Measurements from ENCODE around the gene RNF149.

RNF149 gene

DNA sequence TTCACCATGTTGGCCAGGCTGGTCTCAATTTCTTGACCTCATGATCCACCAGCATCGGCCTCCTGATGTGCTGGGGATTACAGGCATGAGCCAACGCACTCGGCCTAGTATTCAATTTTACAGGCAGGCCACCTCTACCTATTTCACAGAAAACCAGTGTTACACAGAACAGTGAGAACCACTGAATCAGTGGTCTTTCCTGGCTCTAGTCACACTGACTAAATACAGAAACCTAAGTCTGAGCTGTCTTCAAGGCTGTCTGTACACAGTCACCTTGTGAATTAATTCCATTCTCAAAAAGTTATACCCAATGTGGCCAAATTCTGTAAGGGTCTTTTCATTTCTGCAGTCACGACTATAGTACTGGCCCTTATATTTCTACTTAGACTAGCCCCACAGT is 3.5 kb downstream of the RNF149 start:
- TF ChIP-seq, protein P1, sequence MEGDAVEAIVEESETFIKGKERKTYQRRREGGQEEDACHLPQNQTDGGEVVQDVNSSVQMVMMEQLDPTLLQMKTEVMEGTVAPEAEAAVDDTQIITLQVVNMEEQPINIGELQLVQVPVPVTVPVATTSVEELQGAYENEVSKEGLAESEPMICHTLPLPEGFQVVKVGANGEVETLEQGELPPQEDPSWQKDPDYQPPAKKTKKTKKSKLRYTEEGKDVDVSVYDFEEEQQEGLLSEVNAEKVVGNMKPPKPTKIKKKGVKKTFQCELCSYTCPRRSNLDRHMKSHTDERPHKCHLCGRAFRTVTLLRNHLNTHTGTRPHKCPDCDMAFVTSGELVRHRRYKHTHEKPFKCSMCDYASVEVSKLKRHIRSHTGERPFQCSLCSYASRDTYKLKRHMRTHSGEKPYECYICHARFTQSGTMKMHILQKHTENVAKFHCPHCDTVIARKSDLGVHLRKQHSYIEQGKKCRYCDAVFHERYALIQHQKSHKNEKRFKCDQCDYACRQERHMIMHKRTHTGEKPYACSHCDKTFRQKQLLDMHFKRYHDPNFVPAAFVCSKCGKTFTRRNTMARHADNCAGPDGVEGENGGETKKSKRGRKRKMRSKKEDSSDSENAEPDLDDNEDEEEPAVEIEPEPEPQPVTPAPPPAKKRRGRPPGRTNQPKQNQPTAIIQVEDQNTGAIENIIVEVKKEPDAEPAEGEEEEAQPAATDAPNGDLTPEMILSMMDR (conservative IDR thresholded peaks at IDR 0.05; ENCODE audit: low read length), result no peak
- H3K4me3 ChIP-seq (ENCODE audit: low read length), result no peak overlapping the region
- no peak for DNase-seq (ENCODE audit: low read depth)

DNA sequence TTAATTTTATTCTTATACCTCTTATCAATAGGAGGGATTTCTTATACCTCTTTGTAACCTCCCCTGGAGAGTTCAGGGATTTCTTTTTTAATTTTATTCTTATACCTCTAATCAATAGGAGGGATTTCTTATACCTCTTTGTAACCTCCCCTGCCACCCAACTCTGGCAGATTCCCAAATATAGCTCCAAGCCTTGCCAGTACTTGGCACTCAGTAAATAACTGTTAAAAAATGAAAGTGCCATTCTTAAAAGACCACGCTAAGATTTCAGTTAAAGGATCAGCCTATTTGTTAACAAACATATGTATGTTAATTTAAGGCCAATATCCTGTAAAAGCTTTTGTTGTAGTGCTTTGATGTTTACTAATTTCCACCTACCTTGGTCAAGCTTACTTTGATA is 4.8 kb downstream of the RNF149 start:
- DNase-seq (ENCODE audit: low read depth), result no peak
- no peak overlapping the region for H3K4me3 ChIP-seq (ENCODE audit: low read length)
- TF ChIP-seq, protein P1 (conservative IDR thresholded peaks at IDR 0.05; ENCODE audit: low read length), result no peak

DNA sequence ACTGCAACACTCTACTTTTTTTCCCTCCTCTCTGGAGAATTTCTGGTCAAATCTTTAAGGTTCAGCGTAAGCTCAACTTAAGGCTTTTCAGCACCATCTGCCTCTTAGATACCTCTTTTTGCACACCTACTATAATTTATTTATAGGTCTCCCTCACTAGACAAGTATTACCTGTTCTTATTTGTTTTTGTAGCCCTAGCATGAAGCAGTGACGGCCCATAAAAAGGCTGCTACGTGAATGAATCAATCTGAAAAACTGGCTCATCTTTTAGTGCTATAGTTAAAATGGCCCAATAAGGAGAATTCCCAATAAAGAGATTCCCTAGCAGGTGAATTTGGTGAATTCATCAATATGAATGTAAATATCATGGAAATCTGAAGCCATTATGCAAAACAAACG is 6.5 kb downstream of the RNF149 start:
- TF ChIP-seq, protein P1 (conservative IDR thresholded peaks at IDR 0.05; ENCODE audit: low read length), result no peak
- no peak overlapping the region for H3K4me3 ChIP-seq (ENCODE audit: low read length)
- DNase-seq (ENCODE audit: low read depth), result no peak

DNA sequence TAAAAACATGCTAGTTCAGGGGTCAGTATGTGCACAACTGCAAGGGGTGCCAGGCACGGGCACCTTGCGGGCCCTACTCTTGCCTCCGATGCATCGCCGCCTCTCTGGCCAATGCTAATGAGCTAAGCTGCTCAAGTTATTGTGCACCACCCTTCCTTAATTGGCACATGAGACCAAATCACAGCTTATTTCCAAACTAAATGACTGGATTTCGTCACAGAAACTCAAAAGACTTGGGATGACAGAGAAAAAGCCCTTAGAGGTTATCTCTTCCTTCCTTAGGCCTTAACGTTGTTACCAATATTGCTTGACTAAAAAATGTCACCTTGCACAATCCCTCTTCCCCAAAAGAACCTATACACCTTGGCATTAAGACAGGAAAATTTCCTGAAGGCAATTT is 7.7 kb downstream of the RNF149 start:
- DNase-seq (ENCODE audit: low read depth), result no peak
- no peak overlapping the region for H3K4me3 ChIP-seq (ENCODE audit: low read length)
- TF ChIP-seq, protein P1 (conservative IDR thresholded peaks at IDR 0.05; ENCODE audit: low read length), result no peak

DNA sequence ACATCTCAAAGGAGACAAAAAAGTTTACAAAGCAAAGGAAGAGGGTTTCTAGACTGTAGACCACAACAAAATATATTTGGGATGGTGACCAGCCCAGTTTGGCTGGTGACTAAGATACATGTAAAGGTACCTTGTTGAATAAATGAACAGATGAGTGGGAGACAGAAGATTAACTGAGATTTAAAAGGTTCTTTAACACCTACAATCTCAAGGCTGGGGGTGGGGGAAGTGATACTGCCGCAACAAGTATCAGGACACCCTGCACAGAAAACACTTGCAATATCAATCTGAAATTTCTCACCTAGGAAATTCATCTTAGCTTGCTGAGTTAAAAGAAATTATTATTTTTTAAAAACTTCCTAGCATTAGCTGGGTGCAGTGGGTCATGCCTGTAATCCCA is 8.3 kb downstream of the RNF149 start:
- DNase-seq (ENCODE audit: low read depth), result no peak
- no peak overlapping the region for H3K4me3 ChIP-seq (ENCODE audit: low read length)
- TF ChIP-seq, protein P1 (conservative IDR thresholded peaks at IDR 0.05; ENCODE audit: low read length), result no peak

DNA sequence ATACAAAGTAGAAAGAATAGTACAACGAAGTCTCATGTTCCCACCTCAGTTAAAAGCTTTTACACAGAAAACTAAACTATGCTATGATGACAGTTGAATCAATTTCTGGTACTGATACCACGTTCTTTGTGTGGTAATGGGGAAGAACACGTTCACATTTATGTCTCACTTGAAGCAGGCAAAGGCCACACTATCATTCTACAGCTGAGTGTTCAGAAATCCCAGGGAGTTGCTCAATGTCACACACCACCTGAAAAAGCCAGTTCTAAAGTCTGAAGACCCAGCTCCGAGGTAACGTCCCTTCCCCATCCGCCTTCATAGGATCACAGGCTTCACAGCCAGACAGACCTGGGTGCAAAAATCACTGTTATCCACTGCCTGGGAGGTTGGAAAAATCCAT is 8.9 kb downstream of the RNF149 start:
- no peak for DNase-seq (ENCODE audit: low read depth)
- no peak overlapping the region for H3K4me3 ChIP-seq (ENCODE audit: low read length)
- TF ChIP-seq, protein P1 (conservative IDR thresholded peaks at IDR 0.05; ENCODE audit: low read length), result no peak

DNA sequence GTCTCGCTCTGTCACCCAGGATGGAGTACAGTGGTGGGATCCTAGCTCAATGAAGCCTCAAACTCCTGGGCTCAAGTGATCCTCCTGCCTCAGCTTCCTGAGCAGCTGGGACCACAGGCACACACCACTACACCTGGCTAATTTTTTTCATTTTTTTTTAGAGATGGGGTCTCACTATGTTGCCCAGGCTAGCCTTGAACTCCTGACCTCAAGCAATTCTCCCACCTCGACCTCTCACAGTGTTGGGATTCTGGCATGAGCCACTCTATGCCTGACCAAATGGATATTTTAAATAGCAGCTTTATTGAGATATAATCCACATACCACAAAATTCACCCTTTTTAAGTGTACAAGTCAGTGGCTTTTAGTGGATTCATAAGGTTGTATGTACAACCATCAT is 11.1 kb downstream of the RNF149 start:
- no peak overlapping the region for H3K4me3 ChIP-seq (ENCODE audit: low read length)
- no peak for DNase-seq (ENCODE audit: low read depth)
- TF ChIP-seq, protein P1 (conservative IDR thresholded peaks at IDR 0.05; ENCODE audit: low read length), result no peak

All from AG10803 (cell line).